ENCODE data around the gene RAB11FIP3. TPM values are rescaled to one million over a fixed set of nuclear protein-coding genes. Genes with fewer than 3 reads are reported as not detected.
"Not testable (repeated sequence)": the region's sequence is repeated elsewhere in the genome, so short reads cannot be mapped to it uniquely, and the experiment has no call there.

The RAB11FIP3 gene
- total RNA-seq, 1 experiment from 2014 or later, result 12.7 TPM

DNA sequence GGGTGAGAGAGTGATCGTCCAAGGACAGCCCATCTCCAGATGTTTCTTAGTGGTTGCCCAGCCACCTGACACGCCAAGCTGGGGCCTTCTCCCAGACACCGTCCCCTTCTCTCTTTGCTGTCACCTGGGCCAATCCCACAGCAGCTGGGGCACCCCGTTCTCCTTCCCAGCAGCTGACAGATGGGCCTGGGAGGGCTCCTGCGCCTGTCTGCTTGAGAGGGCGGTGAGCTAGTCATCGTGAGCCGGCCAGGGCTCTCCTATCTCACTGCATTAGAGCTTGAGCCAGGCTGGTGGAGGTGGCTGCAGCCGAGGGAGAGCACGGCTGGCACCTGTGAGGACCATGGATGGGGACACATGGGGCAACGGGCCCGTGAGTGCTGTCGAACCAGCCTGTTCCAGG is 41.2 kb downstream of the RAB11FIP3 start:
- Histone ChIP-seq H3K9me2 (replicated peaks; ENCODE audit: low read length) (no peaks in the 10 kb centered on the region), H3K36me3 (ENCODE audit: low read depth, low read length) (no peaks in the 10 kb centered on the region), H3K79me2 (ENCODE audit: low read length) (no peaks in the 10 kb centered on the region), H3F3A (ENCODE audit: low read length, unreplicated experiment) (no peaks in the 10 kb centered on the region), H4K20me1 (ENCODE audit: low read length) (no peaks in the 10 kb centered on the region), H3K4me3 (ENCODE audit: low read length) (no peak overlapping the region), H3K27ac (ENCODE audit: low read length) (no peak overlapping the region), H3K27me3 (ENCODE audit: low read length) (no peaks in the 10 kb centered on the region), H2AFZ (ENCODE audit: low read length) (no peak overlapping the region), H3K9ac (ENCODE audit: low read length) (no peak overlapping the region), H3K4me2 (ENCODE audit: low read length) (no peak overlapping the region), H3K4me1 (ENCODE audit: insufficient read depth, low read length) (no peaks in the 10 kb centered on the region), H3K9me3 (ENCODE audit: low read length) (no peaks in the 10 kb centered on the region)
- CTCF ChIA-PET, result no interaction called here
- DNase-seq, result no peak
- intact Hi-C loops (cut with micrococcal nuclease), result no loop called here
- POLR2A ChIA-PET (ENCODE audit: unreplicated experiment), result no interaction called here
- no peak for ATAC-seq
- TF ChIP-seq EZH2phosphoT487 (IDR thresholded peaks at IDR 0.05; ENCODE audit: borderline replicate concordance, low read length) (no peak), EZH2 (IDR thresholded peaks at IDR 0.05; ENCODE audit: low read length, unreplicated experiment) (no peak)
- TF ChIP-seq, protein P1, sequence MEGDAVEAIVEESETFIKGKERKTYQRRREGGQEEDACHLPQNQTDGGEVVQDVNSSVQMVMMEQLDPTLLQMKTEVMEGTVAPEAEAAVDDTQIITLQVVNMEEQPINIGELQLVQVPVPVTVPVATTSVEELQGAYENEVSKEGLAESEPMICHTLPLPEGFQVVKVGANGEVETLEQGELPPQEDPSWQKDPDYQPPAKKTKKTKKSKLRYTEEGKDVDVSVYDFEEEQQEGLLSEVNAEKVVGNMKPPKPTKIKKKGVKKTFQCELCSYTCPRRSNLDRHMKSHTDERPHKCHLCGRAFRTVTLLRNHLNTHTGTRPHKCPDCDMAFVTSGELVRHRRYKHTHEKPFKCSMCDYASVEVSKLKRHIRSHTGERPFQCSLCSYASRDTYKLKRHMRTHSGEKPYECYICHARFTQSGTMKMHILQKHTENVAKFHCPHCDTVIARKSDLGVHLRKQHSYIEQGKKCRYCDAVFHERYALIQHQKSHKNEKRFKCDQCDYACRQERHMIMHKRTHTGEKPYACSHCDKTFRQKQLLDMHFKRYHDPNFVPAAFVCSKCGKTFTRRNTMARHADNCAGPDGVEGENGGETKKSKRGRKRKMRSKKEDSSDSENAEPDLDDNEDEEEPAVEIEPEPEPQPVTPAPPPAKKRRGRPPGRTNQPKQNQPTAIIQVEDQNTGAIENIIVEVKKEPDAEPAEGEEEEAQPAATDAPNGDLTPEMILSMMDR (conservative IDR thresholded peaks at IDR 0.05; ENCODE audit: low read depth, low read length), result no peak
- BruUV-seq (replicated peaks), result no TSS peak

DNA sequence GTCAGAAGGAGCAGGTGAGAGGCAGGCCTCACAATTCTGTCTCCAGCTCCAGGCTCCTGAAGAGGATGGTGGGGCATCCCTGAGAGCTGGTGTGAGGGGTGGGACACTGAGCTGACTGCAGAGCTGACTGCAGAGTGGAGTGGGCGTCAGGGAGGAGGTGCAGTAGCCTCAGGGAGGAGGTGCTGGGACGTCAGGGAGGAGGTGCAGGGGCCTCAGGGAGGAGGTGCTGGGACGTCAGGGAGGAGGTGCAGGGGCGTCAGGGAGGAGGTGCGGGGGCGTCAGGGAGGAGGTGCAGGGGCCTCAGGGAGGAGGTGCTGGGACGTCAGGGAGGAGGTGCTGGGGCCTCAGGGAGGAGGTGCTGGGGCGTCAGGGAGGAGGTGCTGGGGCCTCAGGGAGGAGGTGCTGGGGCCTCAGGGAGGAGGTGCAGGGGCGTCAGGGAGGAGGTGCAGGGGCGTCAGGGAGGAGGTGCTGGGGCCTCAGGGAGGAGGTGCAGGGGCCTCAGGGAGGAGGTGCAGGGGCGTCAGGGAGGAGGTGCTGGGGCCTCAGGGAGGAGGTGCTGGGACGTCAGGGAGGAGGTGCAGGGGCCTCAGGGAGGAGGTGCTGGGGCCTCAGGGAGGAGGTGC is 41.9 kb downstream of the RAB11FIP3 start:
- ATAC-seq; H4K20me1 ChIP-seq (ENCODE audit: low read length); H3K4me1 ChIP-seq (ENCODE audit: insufficient read depth, low read length); H3K9me3 ChIP-seq (ENCODE audit: low read length); H2AFZ ChIP-seq (ENCODE audit: low read length); H3K9ac ChIP-seq (ENCODE audit: low read length); H3K9me2 ChIP-seq (replicated peaks; ENCODE audit: low read length); DNase-seq; H3K79me2 ChIP-seq (ENCODE audit: low read length); H3K27me3 ChIP-seq (ENCODE audit: low read length); H3K4me3 ChIP-seq (ENCODE audit: low read length); H3K36me3 ChIP-seq (ENCODE audit: low read depth, low read length); H3K27ac ChIP-seq (ENCODE audit: low read length); BruUV-seq (replicated peaks); POLR2A ChIA-PET (ENCODE audit: unreplicated experiment); intact Hi-C loops (cut with micrococcal nuclease); CTCF ChIA-PET; H3F3A ChIP-seq (ENCODE audit: low read length, unreplicated experiment); H3K4me2 ChIP-seq (ENCODE audit: low read length): not testable (repeated sequence)

DNA sequence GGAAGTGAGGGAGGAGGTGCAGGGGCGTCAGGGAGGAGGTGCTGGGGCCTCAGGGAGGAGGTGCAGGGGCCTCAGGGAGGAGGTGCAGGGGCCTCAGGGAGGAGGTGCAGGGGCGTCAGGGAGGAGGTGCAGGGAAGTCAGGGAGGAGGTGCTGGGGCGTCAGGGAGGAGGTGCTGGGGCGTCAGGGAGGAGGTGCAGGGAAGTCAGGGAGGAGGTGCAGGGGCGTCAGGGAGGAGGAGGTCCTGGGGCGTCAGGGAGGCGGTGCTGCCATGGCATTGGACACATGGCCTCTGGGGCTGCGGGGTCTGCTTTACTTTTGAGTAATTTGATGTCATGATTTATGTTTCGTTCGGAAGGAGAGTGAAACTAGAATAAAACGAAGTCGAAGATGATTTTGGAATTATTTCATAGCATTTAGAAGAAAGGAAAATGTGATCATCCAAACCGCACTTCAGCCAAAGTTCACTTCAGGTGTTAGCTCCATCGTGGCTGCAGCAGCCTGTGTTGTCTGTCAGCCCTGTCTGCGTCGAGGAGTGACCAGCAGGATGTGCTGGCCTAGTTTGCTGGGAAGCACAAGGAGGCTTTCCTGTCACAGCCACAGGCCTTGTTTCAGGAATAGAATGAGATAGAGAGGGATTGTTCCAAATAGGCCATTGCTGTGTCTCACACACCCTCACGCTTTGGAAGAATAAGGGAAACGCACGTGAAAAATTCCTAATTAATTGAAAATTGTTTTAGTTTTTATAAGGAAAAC is 42.8 kb downstream of the RAB11FIP3 start:
- Histone ChIP-seq H2AFZ (ENCODE audit: low read length) (no peak overlapping the region), H3K27me3 (ENCODE audit: low read length) (no peaks in the 10 kb centered on the region), H3K36me3 (ENCODE audit: low read depth, low read length) (no peaks in the 10 kb centered on the region), H3K9me2 (replicated peaks; ENCODE audit: low read length) (no peaks in the 10 kb centered on the region), H3K79me2 (ENCODE audit: low read length) (no peaks in the 10 kb centered on the region), H3K4me3 (ENCODE audit: low read length) (no peak overlapping the region), H3K27ac (ENCODE audit: low read length) (no peak overlapping the region), H3K9ac (ENCODE audit: low read length) (no peak overlapping the region), H4K20me1 (ENCODE audit: low read length) (no peaks in the 10 kb centered on the region), H3F3A (ENCODE audit: low read length, unreplicated experiment) (no peaks in the 10 kb centered on the region), H3K9me3 (ENCODE audit: low read length) (no peaks in the 10 kb centered on the region), H3K4me2 (ENCODE audit: low read length) (no peak overlapping the region), H3K4me1 (ENCODE audit: insufficient read depth, low read length) (no peaks in the 10 kb centered on the region)
- no TSS peak for BruUV-seq (replicated peaks)
- no peak for DNase-seq
- ChIA-PET CTCF (no interaction called here), POLR2A (ENCODE audit: unreplicated experiment) (no interaction called here)
- TF ChIP-seq EZH2phosphoT487 (IDR thresholded peaks at IDR 0.05; ENCODE audit: borderline replicate concordance, low read length) (no peak), EZH2 (IDR thresholded peaks at IDR 0.05; ENCODE audit: low read length, unreplicated experiment) (no peak)
- TF ChIP-seq, protein P1 (conservative IDR thresholded peaks at IDR 0.05; ENCODE audit: low read depth, low read length), result no peak
- no peak for ATAC-seq
- intact Hi-C loops (cut with micrococcal nuclease), result no loop called here

GRCh38 chr16:469459-469858 is 44.0 kb downstream of the RAB11FIP3 start:
- intact Hi-C loops (cut with micrococcal nuclease); H3K9me2 ChIP-seq (replicated peaks; ENCODE audit: low read length); H3K4me1 ChIP-seq (ENCODE audit: insufficient read depth, low read length); H3K4me2 ChIP-seq (ENCODE audit: low read length); H3K36me3 ChIP-seq (ENCODE audit: low read depth, low read length); H3K79me2 ChIP-seq (ENCODE audit: low read length); H3K27ac ChIP-seq (ENCODE audit: low read length); DNase-seq; ATAC-seq; H2AFZ ChIP-seq (ENCODE audit: low read length); H3K9ac ChIP-seq (ENCODE audit: low read length); H3K9me3 ChIP-seq (ENCODE audit: low read length); BruUV-seq (replicated peaks); H4K20me1 ChIP-seq (ENCODE audit: low read length); H3F3A ChIP-seq (ENCODE audit: low read length, unreplicated experiment); POLR2A ChIA-PET (ENCODE audit: unreplicated experiment); H3K4me3 ChIP-seq (ENCODE audit: low read length); H3K27me3 ChIP-seq (ENCODE audit: low read length); CTCF ChIA-PET: not testable (repeated sequence)
